ENCODE data around the gene FIGNL1. TPM values are rescaled to one million over a fixed set of nuclear protein-coding genes. Genes with fewer than 3 reads are reported as not detected.

Gene FIGNL1
- total RNA-seq, 2 experiments from 2014 or later, result 28.4 to 30.9 TPM

DNA sequence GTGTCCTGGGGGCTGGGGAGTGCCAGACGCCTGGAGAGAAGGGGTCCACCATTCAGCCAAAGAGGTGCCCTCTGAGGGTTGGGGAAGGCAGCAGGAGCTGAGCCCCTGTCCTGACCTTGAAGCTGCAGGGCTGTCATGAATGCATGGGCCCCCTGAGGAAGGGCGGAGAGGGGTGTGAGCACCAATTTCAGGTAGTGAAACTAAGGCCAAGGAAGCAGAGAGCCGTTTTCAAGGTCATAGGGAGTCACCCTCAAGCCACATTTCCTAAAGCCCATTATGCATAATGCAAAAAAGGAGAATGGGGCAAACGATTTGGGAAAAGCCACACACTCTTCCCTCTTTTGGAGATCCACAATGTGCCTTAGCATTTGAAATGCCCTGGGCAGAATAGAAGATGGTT is 37.2 kb downstream of the FIGNL1 start:
- Mint-ChIP-seq H3K9me3 (no peaks in the 10 kb centered on the region), H3K4me1 (peaks cover 62% of the 10 kb centered on the region), H3K4me3 (no peak overlapping the region), H3K27ac (no peak overlapping the region), H3K36me3 (peaks cover 3% of the 10 kb centered on the region), H3K27me3 (no peaks in the 10 kb centered on the region)
- DNase-seq (no peak), ATAC-seq (ENCODE audit: low read depth) (no peak)
- POLR2A ChIA-PET, result no interaction called here

DNA sequence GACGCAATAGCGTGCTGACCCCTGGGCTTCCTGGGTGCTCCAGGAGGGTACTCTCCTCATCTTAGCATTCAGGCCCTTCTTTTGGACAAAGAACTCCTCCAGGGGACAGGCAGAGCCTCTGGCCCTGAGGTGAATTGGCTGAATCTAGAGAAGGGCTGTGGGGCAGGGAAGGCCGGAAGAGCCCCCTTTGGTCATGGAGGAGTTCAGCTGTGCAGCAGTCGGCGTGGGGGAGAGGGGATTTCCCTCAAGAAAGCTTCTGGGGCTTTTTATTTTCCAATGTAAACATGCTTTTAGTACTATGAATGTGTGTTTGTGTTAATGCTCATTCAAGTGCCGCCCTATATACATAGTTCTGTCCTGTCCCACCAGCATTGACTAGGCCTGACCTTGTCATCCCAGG is 38.8 kb downstream of the FIGNL1 start:
- POLR2A ChIA-PET, result interaction anchor here (0.5 kb wide), 1 partner anchor 966 kb away, joined by 9 read pairs; no protein-coding TSS in a partner anchor
- DNase-seq (no peak), ATAC-seq (ENCODE audit: low read depth) (no peak)
- Mint-ChIP-seq H3K4me3 (no peak overlapping the region), H3K9me3 (no peaks in the 10 kb centered on the region), H3K4me1 (peaks cover 62% of the 10 kb centered on the region), H3K27me3 (no peaks in the 10 kb centered on the region), H3K36me3 (peaks cover 5% of the 10 kb centered on the region), H3K27ac (peak overlapping the region; percentile 83)

- ATAC-seq (ENCODE audit: low read depth) (peak; percentile 46), DNase-seq (no peak)
- peak overlapping the region; percentile 60 for H3K4me3 Mint-ChIP-seq
- H3K36me3 Mint-ChIP-seq, result peaks cover 6% of the 10 kb centered on the region
- H3K27me3 Mint-ChIP-seq, result no peaks in the 10 kb centered on the region
- POLR2A ChIA-PET, result interaction anchor here (0.6 to 1.3 kb wide), 4 partner anchors 18 to 205 kb away, joined by 3 to 4 read pairs (median 3); no protein-coding TSS in a partner anchor
- peaks cover 53% of the 10 kb centered on the region for H3K4me1 Mint-ChIP-seq
- no peaks in the 10 kb centered on the region for H3K9me3 Mint-ChIP-seq
- H3K27ac Mint-ChIP-seq, result peak overlapping the region; percentile 83
Measured at GRCh38 chr7:50409856-50410745, 40.0 kb downstream of the FIGNL1 start.

- ATAC-seq (ENCODE audit: low read depth), result peak; percentile 17
- no peaks in the 10 kb centered on the region for H3K9me3 Mint-ChIP-seq
- H3K4me1 Mint-ChIP-seq, result peaks cover 57% of the 10 kb centered on the region
- peaks cover 17% of the 10 kb centered on the region for H3K36me3 Mint-ChIP-seq
- peak overlapping the region; percentile 4 for H3K4me3 Mint-ChIP-seq
- H3K27ac Mint-ChIP-seq, result peak overlapping the region; percentile 2
- no peaks in the 10 kb centered on the region for H3K27me3 Mint-ChIP-seq
- POLR2A ChIA-PET, result interaction anchor here (1.3 kb wide), 1 partner anchor 10 kb away, joined by 3 read pairs; no protein-coding TSS in a partner anchor
- DNase-seq, result no peak
Measured at GRCh38 chr7:50406935-50407334, 43.2 kb downstream of the FIGNL1 start.

- no peaks in the 10 kb centered on the region for H3K9me3 Mint-ChIP-seq
- POLR2A ChIA-PET, result no interaction called here
- no peaks in the 10 kb centered on the region for H3K27me3 Mint-ChIP-seq
- H3K4me3 Mint-ChIP-seq, result no peak overlapping the region
- H3K4me1 Mint-ChIP-seq, result peaks cover 50% of the 10 kb centered on the region
- DNase-seq (no peak), ATAC-seq (ENCODE audit: low read depth) (no peak)
- H3K36me3 Mint-ChIP-seq, result peaks cover 32% of the 10 kb centered on the region
- H3K27ac Mint-ChIP-seq, result peak overlapping the region; percentile 31
Measured at GRCh38 chr7:50405221-50405620, 44.9 kb downstream of the FIGNL1 start.

GRCh38 chr7:50404392-50404791 is 45.8 kb downstream of the FIGNL1 start:
- ATAC-seq (ENCODE audit: low read depth) (no peak), DNase-seq (no peak)
- Mint-ChIP-seq H3K4me3 (no peak overlapping the region), H3K27me3 (no peaks in the 10 kb centered on the region), H3K9me3 (no peaks in the 10 kb centered on the region), H3K36me3 (peaks cover 35% of the 10 kb centered on the region), H3K27ac (no peak overlapping the region), H3K4me1 (peaks cover 43% of the 10 kb centered on the region)
- POLR2A ChIA-PET, result no interaction called here

- Mint-ChIP-seq H3K36me3 (peaks cover 42% of the 10 kb centered on the region), H3K9me3 (no peaks in the 10 kb centered on the region), H3K4me3 (no peak overlapping the region), H3K27ac (no peak overlapping the region), H3K4me1 (peaks cover 40% of the 10 kb centered on the region), H3K27me3 (no peaks in the 10 kb centered on the region)
- no peak for DNase-seq
- POLR2A ChIA-PET, result no interaction called here
- no peak for ATAC-seq (ENCODE audit: low read depth)
Measured at GRCh38 chr7:50400114-50400513, 50.0 kb downstream of the FIGNL1 start.

GRCh38 chr7:50399635-50400034 is 50.5 kb downstream of the FIGNL1 start:
- Mint-ChIP-seq H3K27me3 (no peaks in the 10 kb centered on the region), H3K27ac (no peak overlapping the region), H3K36me3 (peaks cover 42% of the 10 kb centered on the region), H3K4me1 (peaks cover 41% of the 10 kb centered on the region), H3K9me3 (no peaks in the 10 kb centered on the region), H3K4me3 (no peak overlapping the region)
- POLR2A ChIA-PET, result no interaction called here
- DNase-seq (no peak), ATAC-seq (ENCODE audit: low read depth) (no peak)

DNA sequence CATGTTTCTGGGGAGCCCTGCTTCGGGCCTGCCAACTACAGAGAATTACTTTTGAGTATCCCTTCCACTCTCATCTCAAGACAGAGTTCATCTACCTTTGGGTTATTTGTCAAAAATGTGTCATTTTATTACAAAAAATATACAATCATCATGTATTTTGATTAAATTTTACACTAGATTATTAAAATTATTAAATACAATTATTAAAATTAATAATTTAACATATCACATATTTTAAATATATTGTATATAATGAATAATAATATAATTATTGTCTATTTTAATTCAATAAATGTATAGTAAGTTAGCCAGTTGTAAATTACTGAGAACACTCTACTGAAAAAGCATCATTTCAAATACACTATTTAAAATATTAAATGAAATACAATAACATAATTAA is 50.9 kb downstream of the FIGNL1 start:
- Mint-ChIP-seq H3K4me3 (no peak overlapping the region), H3K27ac (no peak overlapping the region), H3K4me1 (peaks cover 46% of the 10 kb centered on the region), H3K36me3 (peaks cover 42% of the 10 kb centered on the region), H3K27me3 (no peaks in the 10 kb centered on the region), H3K9me3 (no peaks in the 10 kb centered on the region)
- DNase-seq (no peak), ATAC-seq (ENCODE audit: low read depth) (no peak)
- POLR2A ChIA-PET, result no interaction called here

GRCh38 chr7:50397971-50398324 is 52.2 kb downstream of the FIGNL1 start:
- DNase-seq (no peak), ATAC-seq (ENCODE audit: low read depth) (no peak)
- H3K4me1 Mint-ChIP-seq, result peaks cover 52% of the 10 kb centered on the region
- H3K27me3 Mint-ChIP-seq, result no peaks in the 10 kb centered on the region
- POLR2A ChIA-PET, result no interaction called here
- no peaks in the 10 kb centered on the region for H3K9me3 Mint-ChIP-seq
- peaks cover 48% of the 10 kb centered on the region for H3K36me3 Mint-ChIP-seq
- H3K27ac Mint-ChIP-seq, result peak overlapping the region; percentile 66
- H3K4me3 Mint-ChIP-seq, result no peak overlapping the region

- H3K27me3 Mint-ChIP-seq, result no peaks in the 10 kb centered on the region
- H3K9me3 Mint-ChIP-seq, result no peaks in the 10 kb centered on the region
- peak overlapping the region; percentile 50 for H3K27ac Mint-ChIP-seq
- no peak overlapping the region for H3K4me3 Mint-ChIP-seq
- no peak for ATAC-seq (ENCODE audit: low read depth)
- POLR2A ChIA-PET, result interaction anchor here (0.7 kb wide), 1 partner anchor 10 kb away, joined by 3 read pairs; no protein-coding TSS in a partner anchor
- H3K4me1 Mint-ChIP-seq, result peaks cover 55% of the 10 kb centered on the region
- no peak for DNase-seq
- peaks cover 51% of the 10 kb centered on the region for H3K36me3 Mint-ChIP-seq
Measured at GRCh38 chr7:50397320-50397970, 52.7 kb downstream of the FIGNL1 start.

DNA sequence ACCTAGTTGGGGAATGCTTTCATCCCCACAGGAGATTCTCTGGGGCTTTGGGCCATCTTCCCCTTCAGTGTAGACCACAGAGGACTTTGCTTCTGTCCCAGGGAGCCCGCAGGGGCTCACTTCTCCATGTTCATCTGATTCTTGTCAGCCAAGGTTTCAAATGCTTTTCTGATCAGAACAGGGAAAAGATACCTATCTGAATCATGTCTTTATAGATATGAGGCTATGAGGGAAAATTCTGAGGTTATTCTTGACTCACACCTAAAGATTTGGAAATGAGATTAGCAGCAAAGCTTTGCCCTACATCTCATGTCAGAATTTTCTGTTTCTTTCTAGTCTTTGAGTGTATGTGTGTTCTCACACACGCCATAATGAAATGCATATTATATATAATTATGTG is 53.3 kb downstream of the FIGNL1 start:
- peaks cover 60% of the 10 kb centered on the region for H3K4me1 Mint-ChIP-seq
- no peaks in the 10 kb centered on the region for H3K27me3 Mint-ChIP-seq
- ATAC-seq (ENCODE audit: low read depth), result no peak
- POLR2A ChIA-PET, result interaction anchor here (0.7 kb wide), 1 partner anchor 11 kb away, joined by 3 read pairs; no protein-coding TSS in a partner anchor
- peak overlapping the region; percentile 35 for H3K27ac Mint-ChIP-seq
- H3K4me3 Mint-ChIP-seq, result peak overlapping the region; percentile 12
- peaks cover 52% of the 10 kb centered on the region for H3K36me3 Mint-ChIP-seq
- H3K9me3 Mint-ChIP-seq, result no peaks in the 10 kb centered on the region
- DNase-seq, result no peak

GRCh38 chr7:50394315-50394714 is 55.8 kb downstream of the FIGNL1 start:
- Mint-ChIP-seq H3K27me3 (no peaks in the 10 kb centered on the region), H3K9me3 (no peaks in the 10 kb centered on the region), H3K27ac (peak overlapping the region; percentile 89), H3K4me3 (peak overlapping the region; percentile 39), H3K36me3 (peaks cover 52% of the 10 kb centered on the region), H3K4me1 (peaks cover 73% of the 10 kb centered on the region)
- POLR2A ChIA-PET, result interaction anchor here (1.4 kb wide), 1 partner anchor 9 kb away, joined by 3 read pairs; no protein-coding TSS in a partner anchor
- ATAC-seq (ENCODE audit: low read depth), result peak; percentile 10
- no peak for DNase-seq
